Measurements from ENCODE around the gene GSTO1.

GRCh38 chr10:104208730-104209129 is 46.0 kb upstream of the GSTO1 start:
- TF ChIP-seq, protein P1, sequence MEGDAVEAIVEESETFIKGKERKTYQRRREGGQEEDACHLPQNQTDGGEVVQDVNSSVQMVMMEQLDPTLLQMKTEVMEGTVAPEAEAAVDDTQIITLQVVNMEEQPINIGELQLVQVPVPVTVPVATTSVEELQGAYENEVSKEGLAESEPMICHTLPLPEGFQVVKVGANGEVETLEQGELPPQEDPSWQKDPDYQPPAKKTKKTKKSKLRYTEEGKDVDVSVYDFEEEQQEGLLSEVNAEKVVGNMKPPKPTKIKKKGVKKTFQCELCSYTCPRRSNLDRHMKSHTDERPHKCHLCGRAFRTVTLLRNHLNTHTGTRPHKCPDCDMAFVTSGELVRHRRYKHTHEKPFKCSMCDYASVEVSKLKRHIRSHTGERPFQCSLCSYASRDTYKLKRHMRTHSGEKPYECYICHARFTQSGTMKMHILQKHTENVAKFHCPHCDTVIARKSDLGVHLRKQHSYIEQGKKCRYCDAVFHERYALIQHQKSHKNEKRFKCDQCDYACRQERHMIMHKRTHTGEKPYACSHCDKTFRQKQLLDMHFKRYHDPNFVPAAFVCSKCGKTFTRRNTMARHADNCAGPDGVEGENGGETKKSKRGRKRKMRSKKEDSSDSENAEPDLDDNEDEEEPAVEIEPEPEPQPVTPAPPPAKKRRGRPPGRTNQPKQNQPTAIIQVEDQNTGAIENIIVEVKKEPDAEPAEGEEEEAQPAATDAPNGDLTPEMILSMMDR (IDR thresholded peaks at IDR 0.05; ENCODE audit: low read depth, low read length, missing input control) = no peak
- TF ChIP-seq, protein P2, sequence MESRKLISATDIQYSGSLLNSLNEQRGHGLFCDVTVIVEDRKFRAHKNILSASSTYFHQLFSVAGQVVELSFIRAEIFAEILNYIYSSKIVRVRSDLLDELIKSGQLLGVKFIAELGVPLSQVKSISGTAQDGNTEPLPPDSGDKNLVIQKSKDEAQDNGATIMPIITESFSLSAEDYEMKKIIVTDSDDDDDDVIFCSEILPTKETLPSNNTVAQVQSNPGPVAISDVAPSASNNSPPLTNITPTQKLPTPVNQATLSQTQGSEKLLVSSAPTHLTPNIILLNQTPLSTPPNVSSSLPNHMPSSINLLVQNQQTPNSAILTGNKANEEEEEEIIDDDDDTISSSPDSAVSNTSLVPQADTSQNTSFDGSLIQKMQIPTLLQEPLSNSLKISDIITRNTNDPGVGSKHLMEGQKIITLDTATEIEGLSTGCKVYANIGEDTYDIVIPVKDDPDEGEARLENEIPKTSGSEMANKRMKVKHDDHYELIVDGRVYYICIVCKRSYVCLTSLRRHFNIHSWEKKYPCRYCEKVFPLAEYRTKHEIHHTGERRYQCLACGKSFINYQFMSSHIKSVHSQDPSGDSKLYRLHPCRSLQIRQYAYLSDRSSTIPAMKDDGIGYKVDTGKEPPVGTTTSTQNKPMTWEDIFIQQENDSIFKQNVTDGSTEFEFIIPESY (IDR thresholded peaks at IDR 0.05) = no peak
- TF ChIP-seq, protein P3, sequence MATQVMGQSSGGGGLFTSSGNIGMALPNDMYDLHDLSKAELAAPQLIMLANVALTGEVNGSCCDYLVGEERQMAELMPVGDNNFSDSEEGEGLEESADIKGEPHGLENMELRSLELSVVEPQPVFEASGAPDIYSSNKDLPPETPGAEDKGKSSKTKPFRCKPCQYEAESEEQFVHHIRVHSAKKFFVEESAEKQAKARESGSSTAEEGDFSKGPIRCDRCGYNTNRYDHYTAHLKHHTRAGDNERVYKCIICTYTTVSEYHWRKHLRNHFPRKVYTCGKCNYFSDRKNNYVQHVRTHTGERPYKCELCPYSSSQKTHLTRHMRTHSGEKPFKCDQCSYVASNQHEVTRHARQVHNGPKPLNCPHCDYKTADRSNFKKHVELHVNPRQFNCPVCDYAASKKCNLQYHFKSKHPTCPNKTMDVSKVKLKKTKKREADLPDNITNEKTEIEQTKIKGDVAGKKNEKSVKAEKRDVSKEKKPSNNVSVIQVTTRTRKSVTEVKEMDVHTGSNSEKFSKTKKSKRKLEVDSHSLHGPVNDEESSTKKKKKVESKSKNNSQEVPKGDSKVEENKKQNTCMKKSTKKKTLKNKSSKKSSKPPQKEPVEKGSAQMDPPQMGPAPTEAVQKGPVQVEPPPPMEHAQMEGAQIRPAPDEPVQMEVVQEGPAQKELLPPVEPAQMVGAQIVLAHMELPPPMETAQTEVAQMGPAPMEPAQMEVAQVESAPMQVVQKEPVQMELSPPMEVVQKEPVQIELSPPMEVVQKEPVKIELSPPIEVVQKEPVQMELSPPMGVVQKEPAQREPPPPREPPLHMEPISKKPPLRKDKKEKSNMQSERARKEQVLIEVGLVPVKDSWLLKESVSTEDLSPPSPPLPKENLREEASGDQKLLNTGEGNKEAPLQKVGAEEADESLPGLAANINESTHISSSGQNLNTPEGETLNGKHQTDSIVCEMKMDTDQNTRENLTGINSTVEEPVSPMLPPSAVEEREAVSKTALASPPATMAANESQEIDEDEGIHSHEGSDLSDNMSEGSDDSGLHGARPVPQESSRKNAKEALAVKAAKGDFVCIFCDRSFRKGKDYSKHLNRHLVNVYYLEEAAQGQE (IDR thresholded peaks at IDR 0.05) = no peak
- TF ChIP-seq RAD21 (IDR thresholded peaks at IDR 0.05) (no peak), JUND (IDR thresholded peaks at IDR 0.05) (no peak), RXRA (IDR thresholded peaks at IDR 0.05) (no peak), SP1 (IDR thresholded peaks at IDR 0.05) (no peak)
